Measurements from ENCODE around the gene HSBP1. TPM values are rescaled to one million over a fixed set of nuclear protein-coding genes. Genes with fewer than 3 reads are reported as not detected.

The HSBP1 gene
- 59.5 TPM for total RNA-seq

DNA sequence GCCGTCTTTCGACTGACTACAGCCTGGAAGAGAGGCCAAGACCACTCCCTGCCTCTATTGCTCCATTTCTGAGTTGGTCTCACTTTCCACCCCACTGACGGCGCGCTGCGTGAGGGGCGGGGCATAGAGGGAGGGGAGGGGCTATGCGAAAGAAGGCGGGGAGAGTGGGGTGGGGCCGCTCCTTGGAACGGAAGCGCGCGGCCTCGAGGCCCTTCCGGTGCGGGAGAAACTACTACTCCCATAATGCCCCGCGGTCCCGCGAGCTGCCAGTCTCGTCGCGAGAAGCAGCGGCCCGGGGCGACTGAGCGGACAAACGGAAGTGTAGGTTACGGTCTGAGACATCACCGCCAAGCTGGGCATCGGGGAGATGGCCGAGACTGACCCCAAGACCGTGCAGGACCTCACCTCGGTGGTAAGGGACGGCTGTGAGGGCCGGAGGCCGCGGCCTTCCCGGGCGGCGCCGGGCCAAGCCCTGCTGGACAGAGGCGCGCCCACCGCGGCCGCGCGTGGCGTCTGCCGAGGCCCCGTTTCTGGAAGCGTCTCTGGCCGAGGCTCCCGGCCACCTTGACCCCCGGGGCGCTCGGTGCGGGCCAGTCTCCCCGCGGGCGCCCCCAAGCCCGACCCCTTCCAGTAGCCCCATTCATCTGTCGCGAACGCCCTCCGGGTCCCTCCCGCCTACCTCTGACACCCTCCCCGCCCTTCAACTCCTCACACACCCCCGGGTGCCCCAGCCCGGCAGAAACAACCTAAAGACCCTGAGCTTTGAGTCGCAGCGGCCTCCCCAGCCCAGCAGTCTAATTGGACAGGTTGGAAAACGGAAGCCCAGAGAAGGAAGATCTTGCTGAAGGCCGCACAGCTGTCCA, at the start of gene HSBP1:
TSS of gene HSBP1 (plus strand) at position 269 of the 863 bp plus-strand sequence. CDS start at position 368, 99 bp downstream.
- peak; percentile 83 for DNase-seq

DNA sequence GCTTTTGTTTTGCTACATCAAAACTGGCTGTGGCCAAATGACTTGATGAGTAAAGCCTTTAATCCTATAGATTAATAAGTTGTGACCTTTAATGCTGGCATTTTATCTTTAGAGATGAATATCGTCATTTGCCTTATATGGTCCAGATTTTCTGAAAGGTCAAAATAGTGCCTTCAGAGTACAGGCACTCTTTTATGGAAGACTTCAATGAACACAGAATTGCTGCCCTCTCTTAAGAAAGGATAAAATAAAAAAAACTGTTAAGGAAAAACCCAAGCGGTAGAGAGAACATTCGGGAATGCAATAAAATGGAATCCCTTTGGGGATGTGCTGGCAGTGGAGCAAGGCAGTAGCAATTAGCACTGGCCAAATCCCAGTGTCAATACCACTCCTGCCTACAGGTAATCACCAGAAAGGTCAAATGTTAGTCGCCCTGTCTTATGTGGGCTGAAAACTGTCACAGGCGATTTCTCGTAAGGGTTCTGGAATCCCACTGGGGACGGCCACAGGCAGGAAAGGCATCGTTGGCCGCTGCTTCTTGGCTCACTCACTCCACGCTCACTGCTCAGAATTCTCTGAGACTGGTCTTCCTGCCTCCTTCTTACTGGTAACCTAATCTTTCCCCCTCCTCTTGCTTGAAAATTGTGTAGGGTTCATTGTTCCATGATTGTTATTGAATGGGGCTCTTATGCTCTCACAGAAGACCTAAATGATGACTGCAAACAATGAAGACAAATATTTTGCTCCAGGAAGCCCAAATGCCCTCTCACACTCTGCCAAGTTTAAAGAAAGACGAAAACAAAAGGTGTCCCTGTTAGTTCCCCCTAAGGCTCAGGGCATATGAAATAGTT, 45.4 kb upstream of the HSBP1 start:
- DNase-seq = no peak

DNA sequence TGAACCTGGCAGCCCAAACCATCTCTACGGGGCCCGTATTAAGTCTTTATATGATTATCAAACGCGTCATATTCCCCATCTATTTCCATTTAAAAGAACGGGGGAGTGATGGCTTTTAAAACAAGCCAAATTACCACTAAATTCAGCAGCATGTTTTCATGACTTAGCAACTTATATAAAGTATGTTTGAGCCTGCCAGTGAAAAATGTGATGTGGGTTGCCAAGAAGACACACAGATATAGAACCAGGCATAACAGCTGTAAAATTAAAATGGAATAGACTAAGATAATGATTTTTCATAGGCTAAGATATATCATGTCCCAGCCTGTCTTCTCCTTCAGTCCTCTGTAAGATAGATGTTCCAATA, 44.8 kb upstream of the HSBP1 start:
- no peak for DNase-seq

DNA sequence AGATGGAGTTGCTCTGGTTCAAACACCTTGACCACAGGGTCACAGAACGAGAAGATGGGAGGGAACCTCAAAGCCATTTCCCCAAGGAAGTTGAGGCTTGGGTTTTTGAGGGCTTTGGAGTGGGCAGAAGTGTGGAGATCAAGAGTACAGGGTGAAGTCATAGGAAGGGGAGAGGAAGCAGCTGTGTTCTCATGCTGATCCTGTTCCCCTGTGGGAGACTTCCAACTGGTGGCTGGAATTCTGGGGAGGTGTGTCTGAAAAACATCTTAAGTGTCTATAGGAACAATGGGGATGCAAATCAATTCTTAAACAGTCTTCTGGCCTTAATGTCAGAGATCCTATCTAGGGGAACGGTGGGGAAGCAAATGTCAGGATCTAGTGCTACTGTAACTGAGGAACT, 38.8 kb upstream of the HSBP1 start:
- DNase-seq = no peak

DNA sequence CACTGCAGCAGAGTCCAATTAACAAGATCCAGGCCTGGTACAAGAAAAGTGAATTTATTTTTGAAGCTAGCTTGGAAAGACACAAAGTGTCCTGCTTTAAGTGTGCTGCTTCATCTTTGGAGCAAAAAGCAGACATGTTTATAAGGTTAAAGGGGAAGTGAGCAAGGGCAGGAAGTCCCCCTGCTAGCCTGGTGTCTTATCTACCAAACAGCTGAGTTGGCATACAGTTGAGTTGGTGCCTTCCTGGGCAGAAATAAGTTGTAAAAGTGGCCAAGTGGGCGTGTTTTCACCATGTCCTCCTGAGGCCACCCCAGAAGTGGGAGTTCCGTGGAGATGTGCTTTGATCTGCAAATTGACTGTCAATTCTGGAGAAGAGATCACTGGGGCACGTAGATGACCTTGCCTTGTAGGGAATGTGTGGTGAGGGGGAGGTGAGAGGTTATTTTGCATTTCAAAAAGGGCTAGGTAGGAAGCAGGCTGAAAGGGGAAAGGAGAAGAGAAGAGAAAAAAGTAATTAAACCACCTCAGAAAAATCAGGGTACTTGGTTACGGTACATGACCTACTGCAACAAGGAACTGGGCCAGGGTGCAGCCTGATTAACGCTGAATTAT, 38.3 kb upstream of the HSBP1 start:
- DNase-seq = no peak

DNA sequence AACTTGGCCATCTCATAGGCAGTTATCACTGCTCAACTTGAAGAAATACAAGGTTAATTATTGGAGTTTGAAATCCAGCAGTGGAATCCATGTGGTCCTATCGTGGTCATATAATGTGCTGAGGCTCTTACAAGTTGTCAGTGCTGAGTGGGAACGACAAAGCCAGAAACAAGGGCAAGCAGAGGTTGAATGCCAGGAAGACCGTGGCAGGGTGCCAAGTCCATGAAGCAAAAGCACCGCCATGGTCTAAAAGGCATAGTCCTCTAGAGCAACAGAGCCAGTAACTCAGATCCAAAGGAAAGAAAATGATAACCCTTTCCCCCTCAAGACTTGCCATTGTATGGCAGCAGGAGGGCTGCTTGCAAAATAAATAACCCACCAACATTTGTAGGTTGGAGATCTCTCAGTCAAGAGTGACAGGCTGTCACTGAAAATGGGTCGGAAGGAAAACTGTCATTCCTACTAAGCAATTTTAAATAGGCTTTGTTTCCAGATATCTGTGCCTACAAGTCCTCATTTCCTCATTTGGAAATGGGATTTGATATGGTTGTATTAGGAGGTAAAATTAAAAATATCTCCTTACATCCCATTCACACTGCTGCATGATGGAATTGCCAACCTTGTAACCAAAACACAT, 36.4 kb upstream of the HSBP1 start:
- DNase-seq = no peak

DNA sequence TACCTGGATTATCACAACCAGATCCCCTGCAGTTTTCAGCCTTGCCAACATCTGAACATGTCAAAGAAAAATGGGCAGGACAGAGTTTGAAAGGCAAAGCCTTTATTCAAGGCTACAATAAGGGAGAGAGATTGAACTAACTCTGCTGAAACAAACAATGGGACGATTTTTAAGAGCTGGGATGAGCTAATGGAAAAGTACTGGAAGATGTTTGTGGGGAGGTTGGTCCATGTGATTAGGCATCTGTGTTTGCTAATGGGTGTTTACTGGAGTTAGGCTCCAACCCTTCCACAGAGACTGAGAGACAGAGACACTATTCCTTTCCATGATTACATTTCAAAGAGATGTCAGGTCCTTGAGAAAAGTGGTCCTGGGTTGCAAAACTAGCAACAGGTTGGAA, 35.0 kb upstream of the HSBP1 start:
- DNase-seq = no peak

DNA sequence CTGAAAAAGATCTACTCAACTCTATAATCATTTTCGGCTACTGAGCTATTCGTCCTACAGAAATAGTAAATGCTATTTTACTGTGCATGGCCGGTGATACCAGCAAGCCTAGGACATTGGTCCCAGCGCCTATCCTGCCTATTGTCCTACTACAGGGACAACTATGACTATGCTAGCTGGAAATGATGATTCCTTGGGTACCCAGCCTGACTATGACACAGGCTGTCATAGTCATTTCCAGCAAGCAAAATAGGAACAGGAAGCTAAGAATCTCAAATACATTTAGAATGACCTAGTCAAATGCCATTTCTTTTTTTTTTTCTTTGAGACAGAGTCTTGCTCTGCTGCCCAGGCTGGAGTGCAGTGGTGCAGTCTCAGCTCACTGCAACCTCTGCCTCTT, 33.7 kb upstream of the HSBP1 start:
- no peak for DNase-seq

DNA sequence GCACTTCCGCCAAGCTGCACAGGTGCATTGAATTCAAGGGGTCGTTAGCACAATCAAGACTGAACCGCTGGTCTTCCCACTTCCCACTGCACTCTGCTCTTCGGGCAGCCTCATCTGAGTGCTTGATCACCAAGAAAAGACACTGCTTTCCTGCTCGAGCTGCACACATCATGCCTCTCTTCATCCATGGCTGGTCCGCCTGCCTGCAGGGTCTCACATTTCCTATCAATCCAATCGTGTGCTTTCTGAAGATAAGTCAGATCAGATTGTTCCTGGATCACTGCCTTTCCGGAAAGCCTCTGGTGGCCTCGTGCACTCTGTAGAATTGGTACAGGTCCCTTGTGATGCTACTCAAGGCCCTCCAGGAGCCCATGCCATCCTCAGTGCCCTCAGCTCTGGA, 30.8 kb upstream of the HSBP1 start:
- DNase-seq = no peak

DNA sequence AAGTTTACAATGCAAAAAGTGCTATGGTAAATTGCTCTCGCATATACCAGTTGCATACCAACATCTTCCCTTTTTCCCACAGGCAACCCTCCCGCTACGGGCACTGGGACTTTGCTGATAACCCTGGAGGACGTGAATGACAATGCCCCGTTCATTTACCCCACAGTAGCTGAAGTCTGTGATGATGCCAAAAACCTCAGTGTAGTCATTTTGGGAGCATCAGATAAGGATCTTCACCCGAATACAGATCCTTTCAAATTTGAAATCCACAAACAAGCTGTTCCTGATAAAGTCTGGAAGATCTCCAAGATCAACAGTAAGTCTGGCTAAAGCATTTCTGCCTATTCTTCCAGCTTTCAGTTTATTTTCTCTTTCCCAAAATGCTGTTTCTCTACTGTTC, 27.9 kb upstream of the HSBP1 start:
- no peak for DNase-seq

DNA sequence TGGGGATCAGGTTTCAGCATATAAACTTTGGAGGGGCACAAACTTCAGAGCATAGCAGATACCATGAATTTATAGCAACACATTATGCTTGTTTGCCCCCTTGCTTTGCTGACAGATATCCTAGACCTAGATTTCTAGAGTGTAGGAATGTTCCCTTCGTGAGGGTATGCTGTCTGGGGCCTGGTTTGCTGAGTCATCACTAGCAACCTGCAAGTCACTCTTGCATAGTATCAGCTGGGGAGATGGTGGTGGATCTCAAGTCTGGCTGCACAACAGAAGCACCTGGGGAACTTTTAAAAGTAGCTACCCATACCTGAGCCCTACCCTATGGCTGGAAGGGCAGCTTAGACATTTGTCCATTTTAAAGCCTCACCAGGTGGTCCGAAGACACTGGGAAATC, 22.3 kb upstream of the HSBP1 start:
- DNase-seq = no peak

DNA sequence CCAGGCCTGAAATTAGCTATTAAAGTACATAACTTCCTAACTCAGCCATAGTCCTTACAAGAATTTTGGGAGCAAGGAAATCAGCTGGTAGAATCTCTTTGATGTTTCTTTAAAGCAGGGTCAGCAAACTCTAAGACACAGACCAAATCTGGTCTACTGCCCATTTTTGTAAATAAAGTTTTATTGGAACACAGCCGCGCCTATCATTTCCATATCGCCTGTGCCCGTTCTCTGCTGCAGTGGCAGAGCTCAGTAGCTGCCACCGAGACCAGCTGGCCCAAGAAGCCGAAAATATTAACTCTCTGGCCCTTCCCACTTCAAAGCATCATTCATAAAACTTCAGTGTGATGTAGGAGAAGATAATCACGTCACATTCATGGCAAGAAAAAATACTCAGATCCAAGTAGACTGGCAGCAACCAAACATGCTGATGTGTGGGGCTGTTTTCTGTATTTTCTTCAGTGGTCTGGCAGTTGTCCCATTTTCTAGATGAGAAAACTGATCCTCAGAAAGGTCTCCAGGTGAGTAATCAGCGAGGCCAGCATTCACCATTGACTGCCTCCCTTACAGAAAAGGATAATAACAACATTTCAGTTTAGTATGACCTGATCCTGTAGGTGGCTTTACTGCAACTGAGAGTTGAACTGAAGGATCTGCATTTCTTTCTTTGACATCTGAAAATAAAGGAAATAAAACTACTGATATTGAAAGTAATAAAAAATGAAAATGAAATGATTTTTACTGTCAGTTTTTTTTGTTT, 18.0 kb upstream of the HSBP1 start:
- no peak for DNase-seq

DNA sequence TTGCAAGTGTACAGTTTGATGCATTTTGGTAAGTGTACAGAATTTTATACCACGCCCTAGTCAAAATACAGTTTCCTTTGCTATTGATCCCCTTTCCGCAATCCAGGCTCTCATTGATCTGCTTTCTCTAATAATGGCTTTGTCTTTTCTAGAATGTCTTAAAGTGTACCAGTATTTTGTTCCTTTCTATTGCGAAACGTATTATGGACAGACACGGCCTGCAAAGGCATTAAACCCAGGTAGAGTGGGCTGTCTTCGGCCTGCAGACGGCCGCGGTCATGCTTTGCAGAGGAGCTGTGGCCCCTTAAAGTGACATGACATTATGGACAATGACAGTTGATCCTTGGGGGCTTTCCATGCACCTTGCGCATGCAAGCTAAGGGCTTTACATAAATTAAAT, 15.9 kb upstream of the HSBP1 start:
- DNase-seq = no peak

DNA sequence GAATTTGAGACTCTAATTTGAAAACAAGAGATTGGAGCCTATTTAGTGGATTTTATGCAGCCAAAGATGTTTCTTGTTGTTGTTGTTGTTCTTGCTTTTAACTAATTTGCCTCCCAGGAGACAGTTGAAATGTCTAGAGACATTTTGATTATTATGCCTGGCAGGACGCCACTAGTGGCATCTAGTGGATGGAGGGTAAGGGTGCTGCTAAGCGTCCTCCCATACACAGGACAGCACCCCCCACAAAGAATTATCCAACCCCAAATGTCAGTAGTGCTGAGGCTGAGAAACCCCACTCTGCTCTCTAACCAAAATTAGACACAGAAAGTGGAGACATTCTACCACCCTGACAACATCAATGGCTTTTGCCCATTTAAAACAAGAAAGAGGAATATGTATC, 15.4 kb upstream of the HSBP1 start:
- no peak for DNase-seq

DNA sequence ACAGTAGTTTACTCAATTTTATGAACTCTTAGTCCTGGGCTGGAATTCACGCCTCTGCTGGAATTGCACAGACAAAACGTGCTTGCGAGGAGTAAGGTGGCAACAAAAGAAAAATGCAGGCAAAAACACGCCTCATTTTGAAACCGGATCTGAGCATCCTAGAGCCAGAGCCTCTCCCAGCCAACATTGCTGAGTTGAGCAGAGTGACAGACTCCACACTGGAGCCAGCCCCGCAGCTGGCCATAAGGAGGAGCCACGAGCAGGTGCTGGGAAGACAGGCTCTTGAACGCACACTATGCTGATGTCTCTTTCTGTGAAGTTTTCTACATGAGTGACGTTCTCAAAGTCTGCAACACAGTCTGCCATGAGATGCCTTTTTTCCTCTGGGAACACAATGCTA, 14.6 kb upstream of the HSBP1 start:
- no peak for DNase-seq

DNA sequence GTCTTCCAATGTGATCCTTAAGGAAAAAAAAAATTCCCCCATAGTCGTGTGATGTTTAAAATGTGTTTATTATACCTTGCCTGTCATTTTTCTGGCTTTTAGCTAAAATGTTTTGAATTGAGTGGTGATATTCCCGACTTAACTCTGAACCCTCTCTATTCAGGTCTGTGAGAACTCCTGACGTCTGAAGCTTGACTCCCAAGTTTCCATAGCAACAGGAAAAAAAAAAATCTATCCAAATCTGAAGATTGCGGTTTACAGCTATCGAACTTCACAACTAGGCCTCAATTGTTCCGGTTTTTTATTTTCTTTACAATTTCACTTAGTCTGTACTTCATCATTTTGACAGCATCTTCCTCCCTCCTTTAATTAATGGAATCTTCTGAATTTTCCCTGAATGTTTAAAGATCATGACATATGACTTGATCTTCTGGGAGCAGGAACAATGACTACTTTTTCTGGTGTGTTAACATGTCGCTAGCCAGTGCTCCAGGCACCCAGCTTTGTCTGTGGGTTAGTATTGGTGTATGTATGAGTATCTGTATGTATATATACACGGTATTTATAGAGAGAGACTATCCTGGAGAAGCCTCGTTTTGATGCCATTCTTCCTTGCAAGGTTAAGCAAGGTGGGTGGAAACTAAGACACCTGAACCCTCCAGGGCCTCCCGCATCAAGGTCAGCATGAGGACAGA, 12.8 kb upstream of the HSBP1 start:
- DNase-seq = no peak

DNA sequence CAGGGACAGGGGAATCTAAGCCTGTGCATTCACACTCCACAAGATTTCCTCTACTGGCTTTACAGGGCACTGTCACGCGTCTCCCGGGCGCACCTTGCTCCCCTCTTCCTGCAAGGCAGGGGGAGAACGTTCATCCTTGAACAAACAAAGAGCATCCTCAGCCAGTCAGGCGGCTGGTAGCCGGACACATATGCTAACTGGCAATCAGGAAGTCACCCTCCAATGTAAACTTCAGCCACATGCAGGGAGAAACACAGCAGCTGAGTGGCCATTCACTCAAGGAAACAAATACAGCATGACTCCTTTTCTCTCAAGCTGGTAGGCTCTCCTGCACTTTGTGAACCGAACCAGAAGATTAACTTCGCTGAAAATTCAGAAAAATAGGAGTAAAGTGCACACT, 10.8 kb upstream of the HSBP1 start:
- DNase-seq = no peak

DNA sequence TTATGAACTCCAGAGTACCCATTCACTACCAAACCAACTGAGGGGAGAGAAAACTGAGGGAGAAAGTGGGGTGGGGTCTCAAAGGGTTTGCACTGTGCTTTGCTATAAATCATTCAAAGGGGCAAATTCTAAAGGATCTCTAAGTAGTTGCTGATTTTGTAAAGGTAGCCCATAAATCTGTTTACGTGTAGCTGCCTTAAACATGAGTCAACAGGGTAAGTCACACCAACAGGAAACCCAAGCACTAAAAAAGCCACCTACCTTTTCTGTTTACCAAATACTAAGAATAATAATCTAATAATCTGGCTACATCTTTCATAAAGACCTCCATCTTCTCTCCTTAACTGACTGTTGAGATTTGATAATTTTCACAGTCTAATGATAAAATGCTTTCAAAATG, 8.4 kb upstream of the HSBP1 start:
- no peak for DNase-seq

DNA sequence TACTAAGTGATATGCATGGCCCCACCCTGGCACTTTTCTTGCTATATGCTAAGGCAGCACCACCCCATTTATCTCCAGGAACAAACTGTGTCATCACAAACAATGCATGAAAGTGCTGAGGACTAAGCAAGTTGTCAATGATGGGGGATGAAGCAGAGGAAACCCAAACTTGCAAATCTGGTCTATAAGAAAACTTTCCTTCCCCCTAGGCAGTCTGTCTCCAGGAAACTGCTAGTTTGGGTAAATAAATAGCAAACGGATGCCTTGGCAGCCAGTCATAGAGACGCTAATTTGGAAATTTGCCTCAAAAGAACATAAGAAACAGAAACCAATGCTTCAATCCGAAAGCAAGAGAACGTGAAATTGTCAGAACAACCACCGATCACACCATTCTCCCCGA, 5.6 kb upstream of the HSBP1 start:
- DNase-seq = peak; percentile 81

DNA sequence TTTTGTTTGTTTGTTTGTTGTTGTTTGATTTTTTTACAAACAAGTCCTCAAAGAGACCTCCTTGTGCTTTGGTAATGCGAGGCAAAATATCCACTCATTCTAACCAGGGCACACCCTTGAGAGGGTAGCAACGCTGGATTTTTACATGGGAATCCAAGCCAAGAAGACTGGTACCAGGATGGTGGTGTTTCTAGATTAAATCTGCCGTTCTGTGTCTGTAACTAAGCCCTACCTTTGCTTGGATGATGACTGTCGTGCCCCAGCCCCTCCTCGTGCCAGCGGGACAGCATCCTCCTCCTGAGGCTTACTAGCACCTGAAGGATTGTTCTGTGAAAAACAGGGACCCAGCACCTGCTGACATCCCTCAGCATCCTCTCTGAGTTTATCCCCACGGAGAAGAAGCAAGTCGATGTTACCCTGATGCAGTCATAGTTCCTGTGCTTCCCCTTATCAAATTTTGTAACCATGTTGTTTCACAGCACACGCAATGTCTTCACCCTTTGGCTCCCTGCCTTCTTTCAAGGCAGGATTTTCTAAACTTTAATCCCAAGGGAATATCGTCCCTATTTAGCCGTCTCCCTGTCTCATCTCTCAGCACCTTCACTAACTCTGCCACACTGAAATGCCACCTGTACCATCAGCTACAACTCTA, 5.1 kb upstream of the HSBP1 start:
- no peak for DNase-seq

DNA sequence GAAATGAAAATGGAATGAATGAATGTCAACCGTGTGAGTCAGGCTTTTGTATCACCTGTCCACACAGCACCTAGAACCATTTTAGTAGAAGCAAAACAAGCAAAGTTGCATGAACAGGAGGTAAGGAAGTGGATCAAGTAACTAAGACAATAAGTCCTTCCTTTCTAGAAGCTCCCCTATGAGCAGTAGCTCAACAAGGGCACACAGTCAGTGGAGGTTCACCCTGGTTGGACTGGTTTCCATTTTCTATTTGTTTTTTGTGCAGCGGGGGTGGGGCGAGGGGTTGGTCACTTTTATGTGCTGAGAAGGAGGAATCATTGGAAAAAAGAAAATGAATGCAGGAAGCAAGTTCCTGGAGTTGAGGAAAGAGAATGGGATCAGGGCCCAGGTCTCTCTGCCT, 4.0 kb upstream of the HSBP1 start:
- DNase-seq = no peak
